HG02642 (cell line): ENCODE data around the gene HAUS7.

ENCODE experiments used
- ATAC-seq: cut with Tn5 transposase; IDR thresholded peaks from one replicate; pipeline ENCODE4 v1.9.1; 2021; ENCODE audit warnings: mild to moderate bottlenecking; ENCODE audit not compliant: unreplicated experiment, poor library complexity

HAUS7 gene

GRCh38 chrX:153500676-153501280, 30.4 kb upstream of the HAUS7 start:
- no peak for ATAC-seq

GRCh38 chrX:153499876-153500275, 29.5 kb upstream of the HAUS7 start:
- no peak for ATAC-seq

- ATAC-seq = no peak
Observed at GRCh38 chrX:153499341-153499740, 29.0 kb upstream of the HAUS7 start.

- no peak for ATAC-seq
Observed at GRCh38 chrX:153498453-153498852, 28.1 kb upstream of the HAUS7 start.

- ATAC-seq = no peak
Observed at GRCh38 chrX:153496590-153496959, 26.2 kb upstream of the HAUS7 start.

GRCh38 chrX:153495903-153496589, 25.7 kb upstream of the HAUS7 start:
- ATAC-seq = no peak

- ATAC-seq = no peak
Observed at GRCh38 chrX:153495362-153495751, 25.0 kb upstream of the HAUS7 start.

- ATAC-seq = no peak
Observed at GRCh38 chrX:153494541-153495361, 24.4 kb upstream of the HAUS7 start, which contains the start of gene BGN. Gene BGN, plus strand, starts transcription at chrX:153494980. Its CDS starts 9,652 bp downstream, at chrX:153504632.

GRCh38 chrX:153494061-153494460, 23.7 kb upstream of the HAUS7 start:
- no peak for ATAC-seq

- ATAC-seq = no peak
Observed at GRCh38 chrX:153493085-153493484, 22.7 kb upstream of the HAUS7 start.

- ATAC-seq = no peak
Observed at GRCh38 chrX:153492543-153492942, 22.2 kb upstream of the HAUS7 start.

- ATAC-seq = no peak
Observed at GRCh38 chrX:153491918-153492317, 21.5 kb upstream of the HAUS7 start.

- no peak for ATAC-seq
Observed at GRCh38 chrX:153491351-153491914, 21.1 kb upstream of the HAUS7 start.

GRCh38 chrX:153490217-153490930, 20.0 kb upstream of the HAUS7 start:
- ATAC-seq = no peak

- no peak for ATAC-seq
Observed at GRCh38 chrX:153488231-153488914, 18.0 kb upstream of the HAUS7 start.

- ATAC-seq = no peak
Observed at GRCh38 chrX:153487590-153488071, 17.3 kb upstream of the HAUS7 start.

- no peak for ATAC-seq
Observed at GRCh38 chrX:153486171-153486570, 15.8 kb upstream of the HAUS7 start.

- ATAC-seq = no peak
Observed at GRCh38 chrX:153485396-153486080, 15.2 kb upstream of the HAUS7 start.

- ATAC-seq = no peak
Observed at GRCh38 chrX:153482376-153483015, 12.1 kb upstream of the HAUS7 start.
